Measurements from ENCODE around the gene R3HDML.

DNA sequence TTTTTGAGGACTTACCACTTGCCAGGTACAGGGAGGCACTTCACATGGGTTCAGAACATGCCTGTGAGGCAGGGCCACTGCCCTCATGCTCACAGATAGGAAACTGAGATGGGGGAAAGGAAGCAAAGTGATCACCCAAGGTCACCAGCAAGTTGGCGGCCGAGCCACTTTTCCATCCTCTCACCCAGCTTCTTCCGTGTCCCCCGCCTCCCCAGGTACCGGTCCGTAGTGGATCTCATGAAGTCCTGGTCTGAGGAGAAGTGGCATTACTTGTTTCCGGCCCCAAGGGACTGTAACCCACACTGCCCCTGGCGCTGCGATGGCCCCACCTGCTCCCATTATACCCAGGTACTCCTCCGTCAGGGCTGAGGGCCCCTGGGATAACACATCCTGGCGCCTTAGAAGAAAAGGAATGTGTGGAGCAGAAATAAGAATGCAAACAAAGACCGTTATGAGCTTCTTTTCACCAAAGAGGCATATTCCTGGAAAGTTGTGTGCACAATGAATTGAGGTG is 6.4 kb downstream of the R3HDML start:
- TF ChIP-seq, protein P1, sequence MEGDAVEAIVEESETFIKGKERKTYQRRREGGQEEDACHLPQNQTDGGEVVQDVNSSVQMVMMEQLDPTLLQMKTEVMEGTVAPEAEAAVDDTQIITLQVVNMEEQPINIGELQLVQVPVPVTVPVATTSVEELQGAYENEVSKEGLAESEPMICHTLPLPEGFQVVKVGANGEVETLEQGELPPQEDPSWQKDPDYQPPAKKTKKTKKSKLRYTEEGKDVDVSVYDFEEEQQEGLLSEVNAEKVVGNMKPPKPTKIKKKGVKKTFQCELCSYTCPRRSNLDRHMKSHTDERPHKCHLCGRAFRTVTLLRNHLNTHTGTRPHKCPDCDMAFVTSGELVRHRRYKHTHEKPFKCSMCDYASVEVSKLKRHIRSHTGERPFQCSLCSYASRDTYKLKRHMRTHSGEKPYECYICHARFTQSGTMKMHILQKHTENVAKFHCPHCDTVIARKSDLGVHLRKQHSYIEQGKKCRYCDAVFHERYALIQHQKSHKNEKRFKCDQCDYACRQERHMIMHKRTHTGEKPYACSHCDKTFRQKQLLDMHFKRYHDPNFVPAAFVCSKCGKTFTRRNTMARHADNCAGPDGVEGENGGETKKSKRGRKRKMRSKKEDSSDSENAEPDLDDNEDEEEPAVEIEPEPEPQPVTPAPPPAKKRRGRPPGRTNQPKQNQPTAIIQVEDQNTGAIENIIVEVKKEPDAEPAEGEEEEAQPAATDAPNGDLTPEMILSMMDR (IDR thresholded peaks at IDR 0.05), result no peak
- TF ChIP-seq POLR2A (IDR thresholded peaks at IDR 0.05) (no peak), EP300 (IDR thresholded peaks at IDR 0.05) (no peak)
